ENCODE measurements around the gene ST6GAL1. TPM values are rescaled to one million over a fixed set of nuclear protein-coding genes. Genes with fewer than 3 reads are reported as not detected.
A peak's percentile ranks its signal among the peaks of the same experiment; 100 is the strongest.

The ST6GAL1 gene
- total and polyA plus RNA-seq, 12 donors = 7.2 to 95.0 (median 55.4) TPM

DNA sequence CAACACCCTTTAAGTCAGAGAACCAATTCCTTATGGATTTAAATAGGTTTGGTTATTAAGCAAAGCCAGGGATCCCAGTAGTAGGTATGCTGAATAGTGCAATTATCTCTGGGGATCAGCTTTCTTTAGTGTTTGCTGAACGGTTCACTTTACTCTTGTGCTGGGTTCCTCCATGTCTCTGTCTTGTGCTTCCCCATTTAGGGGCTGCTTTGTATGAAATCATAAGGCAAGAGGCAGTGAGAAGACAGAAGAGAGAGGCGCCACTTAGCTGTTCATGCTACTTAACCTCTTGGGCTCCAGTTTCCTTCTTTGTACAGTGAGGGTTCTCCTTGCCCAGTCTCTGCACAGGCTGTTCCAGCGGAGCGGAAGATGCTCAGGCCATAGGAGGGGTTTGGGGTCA lies 3.5 kb downstream of the ST6GAL1 start:
- WGBS, 4 donors = 75 to 85% (median 79%) methylated on average over 4 of the region's 4 CpGs
- no peak for TF ChIP-seq POLR2A (IDR thresholded peaks at IDR 0.05)
- no peak for TF ChIP-seq CTCF (IDR thresholded peaks at IDR 0.05)
- Histone ChIP-seq H3K27me3 (no peaks in the 10 kb centered on the region), H3K36me3 (replicated peaks in 1 of 2) (no peaks in the 10 kb centered on the region), H3K4me3 (no peak overlapping the region), H3K9me3 (replicated peaks in 1 of 3) (no peaks in the 10 kb centered on the region), H3K27ac (peak overlapping the region in 1 of 5 donors; percentile 89), H3K4me1 (replicated peaks in 1 of 2) (no peaks in the 10 kb centered on the region)
- intact Hi-C loops (cut with DNase I) = no loop called here
- DNase-seq = no peak

- no peaks in the 10 kb centered on the region for H3K27me3 ChIP-seq
- no peak overlapping the region for H3K27ac ChIP-seq
- H3K36me3 ChIP-seq (replicated peaks in 1 of 2) = no peaks in the 10 kb centered on the region
- TF ChIP-seq CTCF (IDR thresholded peaks at IDR 0.05) (no peak), POLR2A (IDR thresholded peaks at IDR 0.05) (no peak)
- H3K4me3 ChIP-seq = no peak overlapping the region
- intact Hi-C loops (cut with DNase I) = no loop called here
- no peak for DNase-seq
- no peaks in the 10 kb centered on the region for H3K9me3 ChIP-seq (replicated peaks in 1 of 3)
- WGBS, 4 donors = 88 to 92% (median 89%) methylated on average over 6 of the region's 6 CpGs
- no peaks in the 10 kb centered on the region for H3K4me1 ChIP-seq (replicated peaks in 1 of 2)
Measured at GRCh38 chr3:186935133-186935532, 4.8 kb downstream of the ST6GAL1 start.

DNA sequence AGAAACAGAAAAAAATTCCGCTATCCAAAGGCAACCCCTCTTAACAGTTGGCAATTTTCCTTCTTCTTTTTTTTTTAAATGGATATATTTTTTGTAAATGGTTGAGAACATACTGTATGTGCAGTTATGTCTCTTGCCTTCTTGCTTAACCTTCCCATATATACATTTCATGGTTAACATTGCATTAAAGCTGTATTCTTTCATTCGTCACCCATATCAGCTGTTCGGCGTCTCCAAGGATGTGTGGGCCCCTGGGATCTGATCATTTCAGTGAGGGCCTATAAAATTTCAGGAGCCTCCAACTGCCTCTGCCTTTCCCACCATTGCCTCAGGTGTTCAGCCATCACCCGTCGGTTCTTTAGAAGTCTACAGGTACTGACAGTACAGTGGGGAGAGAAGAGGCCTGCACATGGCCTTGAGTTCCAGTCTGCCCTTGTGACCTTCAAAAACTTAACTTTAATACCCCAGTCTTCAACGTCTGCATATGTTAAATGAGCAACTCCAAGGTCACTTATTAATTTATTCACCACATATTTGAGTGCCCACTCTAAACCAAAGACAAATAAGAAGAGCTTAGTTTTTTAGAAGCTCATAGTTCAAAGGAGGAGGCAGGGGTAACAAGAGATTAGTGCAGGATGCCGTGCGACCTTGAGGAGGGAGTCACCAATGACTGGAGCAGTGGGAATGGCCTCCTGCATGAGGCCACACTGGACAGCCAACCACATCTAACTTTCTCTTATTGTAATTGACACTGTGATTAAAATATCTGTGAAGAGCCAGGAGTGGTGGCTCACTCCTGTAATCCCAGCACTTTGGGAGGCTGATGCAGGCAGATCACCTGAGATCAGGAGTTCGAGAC lies 6.9 kb downstream of the ST6GAL1 start:
- no peaks in the 10 kb centered on the region for H3K27me3 ChIP-seq
- no peaks in the 10 kb centered on the region for H3K36me3 ChIP-seq (replicated peaks in 1 of 2)
- H3K9me3 ChIP-seq (replicated peaks in 1 of 3) = no peaks in the 10 kb centered on the region
- no peak overlapping the region for H3K27ac ChIP-seq
- no peak overlapping the region for H3K4me3 ChIP-seq
- DNase-seq = no peak
- WGBS, 4 donors = 74 to 86% (median 76%) methylated on average over 10 of the region's 10 CpGs
- no peaks in the 10 kb centered on the region for H3K4me1 ChIP-seq (replicated peaks in 1 of 2)
- intact Hi-C loops (cut with DNase I) = no loop called here
- TF ChIP-seq POLR2A (IDR thresholded peaks at IDR 0.05) (no peak), CTCF (IDR thresholded peaks at IDR 0.05) (no peak)

DNA sequence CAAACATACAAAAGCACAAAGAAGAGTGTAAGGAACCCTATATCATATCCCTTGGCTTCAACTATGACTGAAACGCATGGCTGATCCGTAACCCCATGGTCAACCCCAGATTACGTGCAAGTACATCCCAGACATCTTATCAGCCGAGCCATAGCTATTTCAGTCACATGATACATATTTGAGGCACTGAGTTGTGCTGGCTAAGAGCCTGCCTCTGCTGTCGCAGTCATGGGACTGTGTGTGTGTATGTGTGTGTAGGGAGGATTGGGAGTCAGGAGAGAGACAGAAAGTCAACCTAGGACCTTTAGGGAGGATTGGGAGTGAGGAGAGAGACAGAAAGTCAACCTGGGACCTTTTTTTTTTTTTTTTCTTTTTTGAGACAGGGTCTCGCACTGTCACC lies 8.4 kb downstream of the ST6GAL1 start:
- TF ChIP-seq CTCF (IDR thresholded peaks at IDR 0.05) (no peak), POLR2A (IDR thresholded peaks at IDR 0.05) (no peak)
- WGBS, 4 donors = 74 to 78% (median 75%) methylated on average over 6 of the region's 6 CpGs
- Histone ChIP-seq H3K36me3 (replicated peaks in 1 of 2) (no peaks in the 10 kb centered on the region), H3K4me1 (replicated peaks in 1 of 2) (no peaks in the 10 kb centered on the region), H3K27ac (no peak overlapping the region), H3K27me3 (no peaks in the 10 kb centered on the region), H3K4me3 (no peak overlapping the region), H3K9me3 (replicated peaks in 1 of 3) (no peaks in the 10 kb centered on the region)
- no peak for DNase-seq
- intact Hi-C loops (cut with DNase I) = no loop called here
